Measurements from ENCODE around the gene REC114. TPM values are rescaled to one million over a fixed set of nuclear protein-coding genes. Genes with fewer than 3 reads are reported as not detected.

REC114 gene
- total and polyA plus RNA-seq, 10 of the 15 experiments (the other 5 are each of a cell fraction or from before 2014, with no cell fraction given): not detected

GRCh38 chr15:73476704-73477216 is 33.8 kb downstream of the REC114 start:
- Histone ChIP-seq H3K79me2 (ENCODE audit: control insufficient read depth, insufficient read depth, low read length) (no peaks in the 10 kb centered on the region), H3K36me3 (ENCODE audit: control insufficient read depth in 2 of 2, insufficient read depth in 2 of 2, low read length in 1 of 2) (no peaks in the 10 kb centered on the region), H2AFZ (ENCODE audit: control insufficient read depth, low read depth, low read length) (no peak overlapping the region), H3K4me2 (ENCODE audit: control insufficient read depth, insufficient read depth) (no peak overlapping the region), H3K27me3 (replicated peaks in 1 of 2; ENCODE audit: control insufficient read depth in 2 of 2, insufficient read depth in 2 of 2, low read length in 1 of 2) (no peaks in the 10 kb centered on the region), H3K9ac (ENCODE audit: control insufficient read depth, insufficient read depth, low read length) (no peak overlapping the region), H4K20me1 (ENCODE audit: control insufficient read depth, insufficient read depth) (no peaks in the 10 kb centered on the region), H3K9me3 (replicated peaks; ENCODE audit: control insufficient read depth, insufficient read depth, low read length) (no peaks in the 10 kb centered on the region), H3K4me1 (ENCODE audit: control insufficient read depth, insufficient read depth, low read length) (no peaks in the 10 kb centered on the region), H3K4me3 (no peak overlapping the region), H3K27ac (ENCODE audit: control insufficient read depth, insufficient read depth) (no peak overlapping the region)
- DNase-seq (ENCODE audit: low read depth, low spot score) (no peak), FAIRE-seq (no peak), ATAC-seq (no peak)
- intact Hi-C loops (cut with micrococcal nuclease; ENCODE audit: unreplicated experiment): no loop called here
- ChIA-PET SMC1A (ENCODE audit: uncharacterized antibody, unreplicated experiment) (interaction anchor here (0.6 kb wide), 1 partner anchor 9 kb away, joined by 3 read pairs; no protein-coding TSS in a partner anchor), CTCF (interaction anchor here (1.2 kb wide), 1 partner anchor 178 kb away, joined by 3 read pairs; no protein-coding TSS in a partner anchor), POLR2A (no interaction called here), RAD21 (ENCODE audit: unreplicated experiment) (no interaction called here)
- in situ Hi-C loops (cut with MboI): no loop called here
- WGBS (ENCODE audit: insufficient coverage, insufficient replicate concordance, low lambda C conversion rate, missing lambda C conversion rate): 19% methylated on average over 7 of the region's 7 CpGs
- no peak for TF ChIP-seq PAX8 (IDR thresholded peaks at IDR 0.05)
- TF ChIP-seq EZH2 (IDR thresholded peaks at IDR 0.05; ENCODE audit: borderline replicate concordance, control insufficient read depth, low read depth, low read length): no peak
- BruUV-seq (replicated peaks): no TSS peak

DNA sequence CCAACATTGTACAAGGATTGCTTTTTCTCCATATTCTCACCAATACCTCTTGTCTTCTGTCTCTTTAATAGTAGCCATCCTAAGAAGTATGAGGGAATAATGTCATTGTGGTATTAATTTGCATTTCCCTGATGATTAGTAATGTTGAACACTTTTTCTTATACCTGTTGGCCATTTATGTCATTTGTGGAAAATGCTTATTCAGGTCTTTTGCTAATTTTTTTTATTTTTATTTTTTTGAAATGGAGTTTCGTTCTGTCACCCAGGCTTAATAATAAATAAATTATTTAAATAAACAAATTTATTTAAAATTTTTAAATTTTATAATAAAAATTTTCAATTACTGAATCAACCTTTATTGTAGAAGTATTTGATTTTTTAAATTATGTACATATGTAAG is 37.1 kb downstream of the REC114 start:
- FAIRE-seq (no peak), ATAC-seq (no peak), DNase-seq (ENCODE audit: low read depth, low spot score) (no peak)
- Histone ChIP-seq H3K9ac (ENCODE audit: control insufficient read depth, insufficient read depth, low read length) (no peak overlapping the region), H3K4me3 (no peak overlapping the region), H2AFZ (ENCODE audit: control insufficient read depth, low read depth, low read length) (no peak overlapping the region), H3K27me3 (replicated peaks in 1 of 2; ENCODE audit: control insufficient read depth in 2 of 2, insufficient read depth in 2 of 2, low read length in 1 of 2) (no peaks in the 10 kb centered on the region), H3K9me3 (replicated peaks; ENCODE audit: control insufficient read depth, insufficient read depth, low read length) (no peaks in the 10 kb centered on the region), H3K4me2 (ENCODE audit: control insufficient read depth, insufficient read depth) (no peak overlapping the region), H3K27ac (ENCODE audit: control insufficient read depth, insufficient read depth) (no peak overlapping the region), H3K4me1 (ENCODE audit: control insufficient read depth, insufficient read depth, low read length) (no peaks in the 10 kb centered on the region), H3K36me3 (ENCODE audit: control insufficient read depth in 2 of 2, insufficient read depth in 2 of 2, low read length in 1 of 2) (no peaks in the 10 kb centered on the region), H3K79me2 (ENCODE audit: control insufficient read depth, insufficient read depth, low read length) (no peaks in the 10 kb centered on the region), H4K20me1 (ENCODE audit: control insufficient read depth, insufficient read depth) (no peaks in the 10 kb centered on the region)
- no TSS peak for BruUV-seq (replicated peaks)
- TF ChIP-seq TARDBP (IDR thresholded peaks at IDR 0.05; ENCODE audit: borderline replicate concordance) (no peak), IKZF2 (IDR thresholded peaks at IDR 0.05) (no peak), MYB (IDR thresholded peaks at IDR 0.05; ENCODE audit: borderline replicate concordance, low read depth, low read length) (no peak), RFX5 (IDR thresholded peaks at IDR 0.05; ENCODE audit: low read depth, low read length) (no peak), USF1 (IDR thresholded peaks at IDR 0.05; ENCODE audit: borderline replicate concordance, extremely low read length, insufficient read depth, low read depth, low read length) (no peak), RAD51 (IDR thresholded peaks at IDR 0.05) (no peak), HCFC1 (IDR thresholded peaks at IDR 0.05; ENCODE audit: low read length) (no peak), ZNF622 (IDR thresholded peaks at IDR 0.05) (no peak), KAT2A (conservative IDR thresholded peaks at IDR 0.05; ENCODE audit: control insufficient read depth, low read depth, low read length) (no peak), PML (IDR thresholded peaks at IDR 0.05; ENCODE audit: low read length) (no peak), CREM (IDR thresholded peaks at IDR 0.05; ENCODE audit: low read depth) (no peak), ETV6 (conservative IDR thresholded peaks at IDR 0.05 in 1 of 2, IDR thresholded peaks at IDR 0.05 in 1 of 2; ENCODE audit: borderline replicate concordance in 1 of 2, low read depth in 1 of 2) (no peak), MLLT1 (IDR thresholded peaks at IDR 0.05) (no peak)
- TF ChIP-seq, protein P1, sequence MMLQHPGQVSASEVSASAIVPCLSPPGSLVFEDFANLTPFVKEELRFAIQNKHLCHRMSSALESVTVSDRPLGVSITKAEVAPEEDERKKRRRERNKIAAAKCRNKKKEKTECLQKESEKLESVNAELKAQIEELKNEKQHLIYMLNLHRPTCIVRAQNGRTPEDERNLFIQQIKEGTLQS (IDR thresholded peaks at IDR 0.05; ENCODE audit: borderline replicate concordance, extremely low read depth, low read depth, low read length): no peak
- ChIA-PET SMC1A (ENCODE audit: uncharacterized antibody, unreplicated experiment) (no interaction called here), RAD21 (ENCODE audit: unreplicated experiment) (no interaction called here), POLR2A (no interaction called here), CTCF (no interaction called here)
- 0% methylated on average over 1 of the region's 1 CpG for WGBS (ENCODE audit: insufficient coverage, insufficient replicate concordance, low lambda C conversion rate, missing lambda C conversion rate)
- in situ Hi-C loops (cut with MboI): no loop called here
- intact Hi-C loops (cut with micrococcal nuclease; ENCODE audit: unreplicated experiment): no loop called here

All from GM12878 (cell line).